Measurements from ENCODE around the gene TSPY1. TPM values are rescaled to one million over a fixed set of nuclear protein-coding genes. Genes with fewer than 3 reads are reported as not detected.

TSPY1 gene
- not detected in 2 replicates for total RNA-seq

GRCh38 chrY:9466655-9467054, at the start of gene TSPY1:
TSS of gene TSPY1 (plus strand) at chrY:9466955. CDS start at chrY:9467001, 46 bp downstream.

GRCh38 chrY:9486967-9487366, 20.2 kb downstream of the TSPY1 start, which contains the start of gene TSPY9:
TSS of gene TSPY9 (plus strand) at chrY:9487267. CDS start at chrY:9487313, 46 bp downstream.

Other genes starting within 250 kb of the TSPY1 start
- not detected in 2 replicates for gene TSPY4, start 129.5 kb upstream of the TSPY1 start, total RNA-seq
- not detected in 2 replicates for gene TSPY8, start 109.2 kb upstream of the TSPY1 start, total RNA-seq
- gene TSPY3, start 68.5 kb upstream of the TSPY1 start, total RNA-seq, result not detected in 2 replicates
- gene TSPY9, start 20.3 kb downstream of the TSPY1 start, total RNA-seq, result not detected in 2 replicates
- not detected in 2 replicates for gene TSPY10, start 60.9 kb downstream of the TSPY1 start, total RNA-seq